Myocyte (in vitro differentiated cells): Measurements from ENCODE around the gene NIPAL3. TPM values are rescaled to one million over a fixed set of nuclear protein-coding genes. Genes with fewer than 3 reads are reported as not detected.

ENCODE experiments used
- DNase-seq: peaks from one replicate; pipeline ENCODE4 v3.0.0-alpha.2; 2012; ENCODE audit warnings: low read depth
- total RNA-seq: library from RNA; depleted of rRNA; stranded (reverse); fragments of >200 nt; gene quantifications from 2 replicates; pipeline ENCODE4 v1.2.3, GENCODE V29; 2014

Gene NIPAL3
- total RNA-seq, 1 donor from 2014 or later = 7.8 TPM

DNA sequence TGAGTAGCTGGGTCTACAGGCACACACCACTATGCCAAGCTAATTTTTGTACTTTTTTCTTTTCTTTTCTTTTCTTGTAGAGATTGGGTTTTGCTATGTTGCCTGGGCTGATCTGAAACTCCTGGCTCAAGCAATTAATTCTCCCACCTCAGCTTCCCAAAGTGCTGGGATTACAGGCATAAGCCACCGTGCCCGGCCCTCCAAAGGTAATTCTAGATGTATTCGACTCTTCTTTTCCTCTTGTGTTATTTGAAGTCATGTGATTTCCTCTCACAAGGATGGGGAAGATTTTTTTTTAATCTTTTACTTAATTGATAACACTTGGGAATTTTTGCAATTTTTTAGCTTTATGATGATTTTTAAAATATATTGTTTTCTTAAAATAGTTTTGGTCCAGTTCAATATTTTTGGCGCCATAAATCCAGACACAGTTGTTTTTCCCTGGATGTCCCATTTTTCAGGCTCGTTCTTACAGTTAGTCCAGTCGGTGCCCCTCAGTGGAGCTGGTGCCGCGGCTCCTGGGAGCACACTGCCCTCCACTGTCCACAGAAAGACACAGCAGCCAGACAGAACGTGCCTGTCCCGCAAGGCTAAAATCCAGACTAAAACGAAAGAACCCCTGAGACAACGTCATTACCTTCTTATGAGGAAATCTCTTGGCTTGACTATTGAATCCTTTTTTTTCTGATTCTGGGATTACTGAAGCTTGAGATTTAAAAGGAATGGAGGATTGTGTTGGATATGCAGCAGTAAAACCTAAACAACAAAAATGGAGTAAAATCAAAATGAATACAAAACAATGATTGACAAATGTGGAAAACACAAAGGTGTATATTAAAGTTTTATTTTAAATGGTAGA lies 24.4 kb upstream of the NIPAL3 start:
- peak; percentile 81 for DNase-seq

DNA sequence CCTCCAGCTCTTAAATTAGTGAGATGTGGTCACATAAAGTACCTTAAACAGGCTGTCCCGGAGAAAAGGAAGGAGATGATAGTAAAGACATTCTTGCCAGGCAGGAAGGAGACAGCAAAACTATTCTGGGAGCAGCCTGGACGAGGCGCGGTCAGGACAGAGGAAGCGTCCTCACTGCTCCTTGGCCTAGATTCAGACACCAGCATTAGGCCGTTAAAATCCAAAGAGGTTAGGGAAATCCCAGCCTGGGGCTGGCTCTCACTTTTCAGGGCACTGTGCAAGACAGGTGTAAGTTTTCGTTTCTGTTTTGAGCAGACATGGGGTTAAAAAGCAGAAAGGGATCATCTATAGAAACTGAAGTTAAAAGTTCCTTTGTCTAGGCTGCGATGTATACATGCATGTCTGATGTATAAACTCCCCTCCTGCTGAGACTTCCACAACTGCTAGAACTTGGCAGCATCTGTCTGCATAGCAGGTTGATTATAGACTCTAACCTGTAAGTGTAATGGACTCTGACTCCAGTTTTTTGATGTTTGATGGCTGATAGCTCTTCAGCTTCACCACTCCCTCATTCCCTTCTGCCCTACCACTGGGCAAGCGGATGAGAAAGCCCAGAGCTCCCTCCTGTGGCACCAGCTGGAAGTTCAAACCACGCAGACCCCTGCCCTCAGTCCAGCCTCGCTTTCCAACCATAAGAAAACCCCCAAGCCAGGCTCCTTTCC lies 23.6 kb upstream of the NIPAL3 start:
- DNase-seq = peak; percentile 66

DNA sequence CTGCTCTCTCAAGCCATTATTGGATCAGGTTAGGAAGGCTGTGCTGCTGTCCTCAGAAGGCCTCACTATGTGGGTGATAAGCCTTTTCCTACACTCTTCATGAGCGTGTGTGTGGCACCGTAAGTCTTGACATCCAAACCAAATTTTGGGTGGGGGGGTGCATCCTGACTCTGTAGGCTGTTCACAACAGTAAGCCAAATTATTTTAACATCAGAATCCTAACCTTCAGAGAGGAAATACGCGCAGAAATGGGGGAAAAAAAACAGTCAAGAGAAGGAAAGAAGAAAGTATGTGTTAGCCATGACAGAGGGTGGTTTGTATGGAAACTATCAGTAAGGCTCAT lies 23.0 kb upstream of the NIPAL3 start:
- DNase-seq = no peak

- DNase-seq = no peak
Measured at GRCh38 chr1:24392982-24393650, 22.5 kb upstream of the NIPAL3 start.

GRCh38 chr1:24393892-24394291 lies 21.7 kb upstream of the NIPAL3 start:
- DNase-seq = peak; percentile 84

- DNase-seq = no peak
Measured at GRCh38 chr1:24400065-24400464, 15.5 kb upstream of the NIPAL3 start.

DNA sequence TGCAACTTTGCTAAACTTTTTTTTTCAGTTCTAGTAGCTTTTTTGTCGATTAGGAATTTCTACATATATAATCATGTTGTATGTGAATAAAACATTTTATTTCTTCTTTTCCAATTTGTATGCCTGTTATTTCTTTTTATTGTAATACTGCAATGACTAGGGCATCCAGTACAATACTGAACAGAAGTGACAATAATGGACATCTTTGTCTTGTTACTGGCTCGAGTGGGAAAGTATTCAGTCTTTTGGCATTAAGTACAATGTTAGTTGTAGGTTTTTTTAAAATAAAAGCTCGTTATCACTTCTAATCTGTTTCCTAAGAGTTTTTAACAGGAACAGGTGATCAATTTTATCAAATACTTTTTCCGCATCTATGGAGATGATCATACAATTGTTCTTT lies 11.8 kb upstream of the NIPAL3 start:
- DNase-seq = no peak

DNA sequence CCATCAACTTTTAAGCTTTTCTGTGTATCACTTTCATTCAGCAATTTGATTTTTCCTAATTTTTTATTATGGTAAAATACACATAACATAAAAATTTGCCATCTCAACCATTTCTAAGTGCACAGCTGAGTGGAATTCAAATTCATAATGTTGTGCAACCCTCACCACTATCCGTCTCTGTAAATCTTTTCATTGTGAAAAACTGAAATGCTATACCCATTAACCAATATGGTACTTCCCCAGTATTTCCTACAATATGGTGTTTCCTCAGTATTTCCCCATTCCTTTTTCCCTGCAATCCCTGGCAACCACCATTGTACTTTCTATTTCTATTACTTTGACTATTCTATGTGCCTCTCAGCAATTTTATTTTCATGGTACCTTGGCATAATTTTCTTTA lies 8.8 kb upstream of the NIPAL3 start:
- DNase-seq = no peak

GRCh38 chr1:24409535-24409934 lies 6.1 kb upstream of the NIPAL3 start:
- no peak for DNase-seq

GRCh38 chr1:24410750-24411149 lies 4.9 kb upstream of the NIPAL3 start:
- no peak for DNase-seq

- no peak for DNase-seq
Measured at GRCh38 chr1:24411963-24412362, 3.6 kb upstream of the NIPAL3 start.

GRCh38 chr1:24412408-24412807 lies 3.2 kb upstream of the NIPAL3 start:
- DNase-seq = no peak

GRCh38 chr1:24413350-24414163 lies 2.0 kb upstream of the NIPAL3 start, which contains the start of gene STPG1:
Gene STPG1 (minus strand): TSS chr1:24413782. CDS start chr1:24401388, 12,394 bp downstream.
- peak; percentile 89 for DNase-seq

GRCh38 chr1:24414775-24415333 lies 748 bp upstream of the NIPAL3 start:
- DNase-seq = peak; percentile 2

DNA sequence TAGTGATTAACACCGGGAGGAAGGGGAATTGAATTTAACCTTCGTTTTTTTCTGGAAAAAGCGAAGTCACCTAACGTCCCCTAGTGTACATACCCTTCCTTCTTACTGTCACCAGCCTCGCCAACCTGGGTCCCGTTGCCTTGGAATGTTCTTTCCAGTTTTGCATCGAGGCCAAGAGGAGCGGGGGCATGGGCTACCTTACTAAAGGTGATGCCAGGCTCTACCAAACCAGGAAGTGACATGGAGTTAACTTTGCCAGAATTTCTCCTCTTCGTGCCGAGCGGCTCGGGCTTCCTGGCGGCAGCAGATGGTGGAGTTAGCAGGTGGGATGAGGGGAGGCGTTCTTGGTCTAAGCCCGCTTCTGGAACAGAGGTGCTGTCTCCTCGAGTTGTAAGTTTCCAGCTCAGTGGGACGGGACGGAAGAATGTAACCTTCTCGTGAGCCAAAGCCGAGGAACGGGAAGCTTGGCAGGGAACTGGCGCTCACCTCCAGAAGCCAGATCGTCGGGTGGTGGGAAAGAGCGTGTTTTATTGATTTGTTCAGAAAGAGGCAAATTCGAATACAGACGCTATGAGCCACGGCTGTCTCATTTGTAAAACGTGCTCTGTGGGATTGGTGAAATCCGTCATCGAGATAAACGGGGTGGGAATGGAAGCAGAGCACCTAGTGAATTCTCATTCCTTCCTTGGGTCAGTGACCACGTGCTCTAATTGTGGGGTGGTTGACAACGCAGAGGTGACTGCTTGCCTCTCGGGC lies 486 bp downstream of the NIPAL3 start:
- peak; percentile 17 for DNase-seq

GRCh38 chr1:24416666-24417391 lies 1.2 kb downstream of the NIPAL3 start:
- DNase-seq = peak; percentile 67

DNA sequence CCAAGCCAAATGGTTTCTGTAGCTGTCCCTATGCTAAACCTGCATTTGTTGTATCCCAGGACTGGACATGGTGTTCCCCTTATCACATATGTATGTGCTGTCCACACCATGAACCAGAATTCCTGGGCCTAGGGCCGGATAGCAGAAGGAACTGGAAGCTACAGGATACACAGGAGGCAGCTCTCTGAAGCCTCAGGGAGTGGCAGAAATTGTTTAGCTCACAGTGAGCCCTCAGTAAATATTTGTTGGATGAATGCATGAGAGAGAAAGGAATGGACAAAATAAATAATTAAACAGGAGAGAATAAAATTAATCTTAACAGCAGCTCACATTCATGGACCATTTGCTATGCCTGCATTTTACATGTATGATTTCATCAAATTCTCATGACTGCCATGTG lies 2.1 kb downstream of the NIPAL3 start:
- peak; percentile 1 for DNase-seq

- peak; percentile 20 for DNase-seq
Measured at GRCh38 chr1:24418898-24419628, 3.5 kb downstream of the NIPAL3 start.

- no peak for DNase-seq
Measured at GRCh38 chr1:24420547-24420946, 4.9 kb downstream of the NIPAL3 start.
